H7 (cell line): Measurements from ENCODE around the gene RANGAP1. TPM values are rescaled to one million over a fixed set of nuclear protein-coding genes. Genes with fewer than 3 reads are reported as not detected.
"Not testable (repeated sequence)": the region's sequence is repeated elsewhere in the genome, so short reads cannot be mapped to it uniquely, and the experiment has no call there.

Experiments used
- DNase-seq: peaks from one replicate; pipeline ENCODE4 v3.0.0; 2012
- H3K27me3 ChIP-seq: 2 replicates; pipeline ENCODE4 v1.6.0; 2011; ENCODE audit warnings: mild to moderate bottlenecking, low read length; ENCODE audit not compliant: control insufficient read depth, insufficient read depth
- H3K36me3 ChIP-seq: replicated peaks from 2 replicates; pipeline ENCODE4 v1.5.1; 2011; ENCODE audit warnings: low read length; ENCODE audit not compliant: control insufficient read depth, insufficient read depth
- H3K4me3 ChIP-seq: 2 replicates; pipeline ENCODE4 v1.5.1; 2011; ENCODE audit warnings: low read depth, mild to moderate bottlenecking, control low read depth, low read length, moderate library complexity; ENCODE audit not compliant: insufficient read depth
- total RNA-seq: library from RNA; depleted of rRNA; stranded (reverse); fragments of >200 nt; shearing (Covaris generic); gene quantifications from 2 replicates; pipeline ENCODE4 v1.2.3, GENCODE V29; 2014

Gene RANGAP1
- total RNA-seq, 1 experiment from 2014 or later: 133 TPM

DNA sequence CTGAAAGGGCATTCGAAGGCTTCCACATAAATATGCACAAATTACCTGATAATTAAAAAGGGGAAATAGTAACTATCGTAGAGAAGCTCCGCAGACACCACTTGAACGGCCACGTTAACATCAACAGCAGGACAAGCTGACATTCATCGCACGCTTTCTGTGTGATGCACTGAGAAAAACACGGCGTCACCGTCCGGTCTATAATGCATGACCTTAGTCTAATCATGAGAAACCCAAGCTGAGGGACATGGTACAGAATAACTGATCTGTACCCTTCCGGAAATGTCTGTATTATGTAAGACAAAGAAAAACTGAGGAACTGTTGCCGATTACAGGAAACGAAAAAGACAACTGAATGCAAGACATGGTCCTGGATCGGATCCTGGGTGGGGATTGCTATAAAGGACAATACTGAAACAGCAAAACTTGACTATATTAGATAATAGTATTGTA, 678 bp upstream of the RANGAP1 start:
- Histone ChIP-seq H3K36me3 (peaks cover 14% of the 10 kb centered on the region), H3K4me3 (peak overlapping the region; percentile 34), H3K27me3 (no peaks in the 10 kb centered on the region)
- DNase-seq: peak; percentile 11

DNA sequence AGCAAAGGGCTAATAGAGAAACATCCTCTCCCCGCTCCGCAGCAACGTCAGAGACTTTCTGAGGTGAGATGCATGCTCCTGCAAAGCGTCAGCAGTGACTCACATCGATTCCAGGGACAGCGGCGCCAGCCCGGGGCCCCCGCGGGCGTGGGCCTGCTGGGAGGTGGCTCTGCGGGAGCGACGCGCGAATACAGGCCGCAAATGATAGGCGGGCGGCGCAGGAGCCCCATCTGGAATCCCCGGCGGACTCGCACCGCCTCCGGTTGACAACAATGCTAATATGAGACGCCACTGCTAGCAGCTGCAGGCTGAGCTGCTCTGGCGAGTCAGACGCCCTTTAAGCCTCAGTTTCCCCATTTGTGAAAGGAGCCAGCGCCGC, 557 bp downstream of the RANGAP1 start:
- peak; percentile 86 for DNase-seq
- H3K27me3 ChIP-seq: no peaks in the 10 kb centered on the region
- peaks cover 26% of the 10 kb centered on the region for H3K36me3 ChIP-seq
- peak overlapping the region; percentile 92 for H3K4me3 ChIP-seq

DNA sequence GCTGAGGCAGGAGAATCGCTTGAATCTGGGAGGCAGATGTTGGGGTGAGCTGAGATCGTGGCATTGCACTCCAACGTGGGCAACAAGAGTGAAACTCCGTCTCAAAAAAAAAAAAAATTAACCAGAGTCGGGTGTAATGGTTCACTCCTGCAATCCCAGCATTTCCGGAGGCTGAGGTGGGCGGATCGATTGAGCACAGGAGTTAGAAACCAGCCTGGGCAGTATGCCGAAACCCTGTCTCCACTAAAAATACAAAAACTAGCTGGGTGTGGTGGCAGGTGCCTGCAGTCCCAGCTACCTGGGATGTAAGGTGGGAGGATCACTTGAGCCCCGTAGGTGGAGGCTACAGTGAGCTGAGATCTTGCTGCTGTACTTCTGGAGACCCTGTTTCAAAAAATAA, 1.5 kb downstream of the RANGAP1 start:
- DNase-seq: no peak
- Histone ChIP-seq H3K4me3 (no peak overlapping the region), H3K27me3 (no peaks in the 10 kb centered on the region), H3K36me3 (peaks cover 33% of the 10 kb centered on the region)

DNA sequence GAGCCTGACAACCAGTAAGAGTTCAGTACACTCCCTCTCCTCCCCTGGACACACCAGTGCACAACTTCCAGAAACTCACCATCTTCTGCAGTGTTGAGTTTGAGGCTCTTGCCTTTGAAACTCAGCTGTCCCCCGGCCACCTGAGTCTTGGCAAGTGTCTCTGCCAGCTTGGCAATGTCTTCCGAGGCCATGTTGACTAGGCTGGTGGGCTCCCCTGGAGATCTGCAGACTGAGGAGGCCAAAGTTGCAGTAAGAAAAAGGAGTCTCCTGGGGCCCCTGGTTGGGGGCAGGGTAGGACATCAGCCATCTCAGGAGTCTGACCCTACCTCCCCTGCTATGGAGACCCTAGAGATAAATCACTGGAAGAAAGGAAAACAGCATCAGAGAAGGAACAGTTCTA, 5.1 kb downstream of the RANGAP1 start:
- Histone ChIP-seq H3K27me3 (no peaks in the 10 kb centered on the region), H3K36me3 (peaks cover 47% of the 10 kb centered on the region), H3K4me3 (no peak overlapping the region)
- no peak for DNase-seq

DNA sequence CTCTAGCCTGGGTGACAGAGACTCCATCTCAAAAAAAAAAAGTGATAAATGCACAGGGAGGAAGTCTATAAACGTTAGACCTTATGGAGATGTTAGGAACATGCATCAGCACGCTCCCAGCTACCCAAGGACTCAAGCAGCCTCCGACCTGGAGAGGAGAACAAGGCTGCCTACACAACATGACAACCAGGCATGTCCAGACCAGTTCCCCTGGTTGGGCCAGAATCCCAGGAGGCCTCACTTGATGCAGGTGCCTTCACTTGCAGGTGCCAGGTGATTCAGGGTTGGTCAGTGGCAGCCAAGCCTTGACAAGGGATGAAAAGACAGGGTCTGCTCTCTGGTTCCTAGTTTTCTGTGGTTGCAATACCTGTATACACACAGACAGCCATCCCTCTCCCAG, 5.9 kb downstream of the RANGAP1 start:
- Histone ChIP-seq H3K27me3 (no peaks in the 10 kb centered on the region), H3K4me3 (no peak overlapping the region), H3K36me3 (peaks cover 48% of the 10 kb centered on the region)
- DNase-seq: no peak

DNA sequence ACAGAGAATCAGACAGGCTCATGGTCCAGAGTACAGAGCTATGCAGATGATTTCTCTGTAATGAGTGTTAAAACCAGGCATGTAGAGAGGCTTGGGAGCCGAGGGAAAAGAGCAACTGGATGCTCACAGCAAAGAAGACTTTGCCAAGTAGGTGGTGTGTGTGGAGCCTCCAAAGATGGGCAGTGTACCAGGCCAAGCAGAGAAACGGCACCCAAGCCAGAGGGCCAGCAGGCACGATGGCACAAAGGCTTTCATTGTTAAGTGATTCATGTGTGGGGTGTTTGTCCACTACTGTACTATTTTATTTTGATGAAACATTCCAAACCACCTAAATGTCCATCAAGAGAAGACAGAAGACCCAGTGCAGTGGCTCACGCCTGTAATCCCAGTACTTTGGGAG, 11.1 kb downstream of the RANGAP1 start:
- H3K36me3 ChIP-seq: peaks cover 48% of the 10 kb centered on the region

DNA sequence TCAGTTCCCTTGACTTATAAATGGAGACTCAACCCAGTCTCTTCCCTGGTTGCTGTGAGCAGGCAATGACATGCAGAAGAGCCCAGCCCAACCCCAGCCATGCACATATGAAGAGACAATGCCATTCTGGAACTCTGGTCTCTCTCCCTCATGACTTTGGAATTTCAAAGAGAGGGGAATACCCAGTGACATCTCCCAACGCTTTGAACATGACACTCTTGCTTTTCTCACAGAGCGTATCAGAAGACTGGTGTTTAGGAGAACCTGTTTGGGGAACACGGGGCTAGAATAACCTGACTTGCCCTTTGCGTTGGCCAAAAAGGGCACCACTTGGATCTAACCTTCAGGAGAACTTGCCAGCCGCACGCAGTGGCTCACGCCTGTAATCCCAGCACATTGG, 12.9 kb downstream of the RANGAP1 start:
- no peak for DNase-seq
- Histone ChIP-seq H3K36me3 (peaks cover 46% of the 10 kb centered on the region), H3K4me3 (no peak overlapping the region), H3K27me3 (no peaks in the 10 kb centered on the region)

More for the DNA sequence above, 11.1 kb downstream of the RANGAP1 start:
- peak; percentile 8 for DNase-seq
- H3K27me3 ChIP-seq: no peaks in the 10 kb centered on the region
- no peak overlapping the region for H3K4me3 ChIP-seq

DNA sequence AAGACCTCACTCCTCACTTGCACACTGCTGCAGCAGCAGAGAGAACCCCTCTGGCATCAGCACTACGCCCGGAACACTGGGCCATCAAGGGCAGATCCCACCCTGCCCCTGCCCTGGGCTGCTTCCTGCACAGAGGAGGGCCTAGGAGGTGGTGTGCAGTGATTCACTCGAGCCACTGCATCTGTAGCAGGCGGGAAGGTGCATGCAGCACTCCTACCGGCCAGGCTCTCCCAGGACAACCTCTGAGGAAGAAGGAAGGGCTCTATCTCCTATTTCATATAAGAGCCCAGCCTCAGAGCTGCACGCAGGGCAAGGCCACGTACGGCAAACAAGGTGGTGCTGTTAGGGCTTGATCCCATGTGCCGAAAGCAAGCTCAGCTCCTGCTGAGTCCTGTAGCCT, 14.2 kb downstream of the RANGAP1 start:
- no peak for DNase-seq
- H3K4me3 ChIP-seq: no peak overlapping the region
- H3K27me3 ChIP-seq: no peaks in the 10 kb centered on the region
- peaks cover 51% of the 10 kb centered on the region for H3K36me3 ChIP-seq

DNA sequence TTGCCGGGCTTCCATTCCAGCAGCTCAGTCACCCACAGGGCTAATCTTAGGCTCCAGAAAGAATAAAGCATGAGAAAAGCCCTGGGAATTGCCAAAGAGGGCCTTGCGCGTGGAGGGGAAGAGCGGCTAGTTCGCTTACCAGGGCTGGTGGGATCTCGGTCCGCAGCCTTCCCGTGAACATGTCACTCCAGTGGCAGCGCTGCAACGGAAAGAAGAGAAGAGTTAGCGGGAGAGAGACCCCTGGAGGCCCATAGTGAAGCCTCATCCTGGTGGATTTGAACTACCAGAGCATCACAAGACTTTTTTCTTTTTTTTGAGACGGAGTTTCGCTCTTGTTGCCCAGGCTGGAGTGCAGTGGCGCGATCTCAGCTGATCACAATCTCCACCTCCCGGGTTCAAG, 18.0 kb downstream of the RANGAP1 start:
- H3K4me3 ChIP-seq: no peak overlapping the region
- peak; percentile 59 for DNase-seq
- no peaks in the 10 kb centered on the region for H3K27me3 ChIP-seq
- H3K36me3 ChIP-seq: peaks cover 54% of the 10 kb centered on the region

DNA sequence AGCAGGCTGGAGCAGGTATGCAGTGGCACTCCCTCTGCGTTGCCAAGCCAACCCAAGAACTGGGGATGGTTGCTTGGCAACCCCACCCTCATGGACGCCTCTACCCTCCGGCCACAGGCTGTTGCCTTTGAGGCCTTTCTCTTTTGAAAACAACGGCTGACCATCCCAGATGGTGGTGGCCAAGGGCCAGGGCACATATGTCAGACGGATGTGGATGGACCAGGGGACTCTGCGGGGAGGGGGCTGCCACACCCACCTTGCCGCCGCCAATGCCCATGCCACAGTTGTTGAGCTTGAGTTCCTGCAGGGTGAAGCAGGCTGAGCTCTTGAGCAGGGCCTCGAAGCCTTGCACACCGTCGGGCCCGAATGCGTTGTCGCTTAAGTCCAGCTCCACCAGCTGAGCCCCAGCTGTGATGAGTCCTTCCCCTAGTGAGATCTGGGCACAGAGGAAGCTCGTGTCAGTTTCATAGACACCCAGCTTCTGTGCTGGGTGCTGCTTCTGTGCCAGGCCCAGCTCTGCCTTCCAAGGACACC, 21.5 kb downstream of the RANGAP1 start:
- Histone ChIP-seq H3K4me3 (no peak overlapping the region), H3K36me3 (peaks cover 63% of the 10 kb centered on the region), H3K27me3 (no peaks in the 10 kb centered on the region)
- no peak for DNase-seq

DNA sequence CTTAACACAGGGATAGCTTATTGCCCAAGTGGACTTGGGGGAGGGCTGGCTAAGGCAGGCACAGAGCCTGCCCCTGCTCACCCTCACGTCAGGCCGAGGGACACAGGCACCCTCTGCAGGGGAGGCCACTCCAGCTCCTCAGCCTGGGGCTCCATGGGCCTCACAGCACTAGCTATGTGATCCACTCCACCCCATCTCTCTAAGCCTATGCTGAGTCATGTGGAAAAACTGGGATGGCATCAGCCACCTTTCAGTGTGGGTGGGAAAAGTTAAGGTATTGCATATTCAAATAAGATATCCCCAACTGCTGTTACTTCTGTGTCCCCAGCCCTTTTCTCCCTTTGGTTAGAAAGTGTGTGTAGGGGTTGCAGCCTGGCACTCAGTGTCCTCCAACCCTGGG, 22.3 kb downstream of the RANGAP1 start:
- H3K36me3 ChIP-seq: peaks cover 64% of the 10 kb centered on the region
- no peaks in the 10 kb centered on the region for H3K27me3 ChIP-seq
- DNase-seq: no peak
- no peak overlapping the region for H3K4me3 ChIP-seq

DNA sequence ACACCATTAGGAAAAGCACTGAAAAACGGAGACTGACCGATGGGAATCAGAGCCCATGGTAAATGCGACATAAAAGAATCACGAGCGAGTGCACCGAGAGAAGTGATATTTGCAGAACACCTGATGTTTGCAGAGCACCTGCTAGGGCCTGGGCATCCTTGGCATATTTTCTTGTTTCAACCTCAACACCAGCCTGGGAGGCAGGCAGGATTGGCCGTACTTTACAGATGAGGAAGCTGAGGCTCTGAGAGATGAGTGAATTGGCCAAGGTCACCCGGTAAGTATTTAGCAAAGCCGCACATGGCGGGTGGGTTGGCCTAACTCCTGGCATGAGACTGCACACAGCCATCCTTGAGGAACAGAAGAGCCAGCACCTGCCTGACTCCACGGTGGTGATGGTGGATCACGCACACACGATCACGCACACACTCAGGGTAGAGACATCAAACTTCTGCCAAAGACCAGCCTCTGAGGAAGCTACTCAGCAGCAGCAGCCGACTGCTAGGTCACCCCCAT, 23.7 kb downstream of the RANGAP1 start:
- H3K36me3 ChIP-seq: peaks cover 65% of the 10 kb centered on the region
- DNase-seq: no peak
- no peaks in the 10 kb centered on the region for H3K27me3 ChIP-seq
- no peak overlapping the region for H3K4me3 ChIP-seq

DNA sequence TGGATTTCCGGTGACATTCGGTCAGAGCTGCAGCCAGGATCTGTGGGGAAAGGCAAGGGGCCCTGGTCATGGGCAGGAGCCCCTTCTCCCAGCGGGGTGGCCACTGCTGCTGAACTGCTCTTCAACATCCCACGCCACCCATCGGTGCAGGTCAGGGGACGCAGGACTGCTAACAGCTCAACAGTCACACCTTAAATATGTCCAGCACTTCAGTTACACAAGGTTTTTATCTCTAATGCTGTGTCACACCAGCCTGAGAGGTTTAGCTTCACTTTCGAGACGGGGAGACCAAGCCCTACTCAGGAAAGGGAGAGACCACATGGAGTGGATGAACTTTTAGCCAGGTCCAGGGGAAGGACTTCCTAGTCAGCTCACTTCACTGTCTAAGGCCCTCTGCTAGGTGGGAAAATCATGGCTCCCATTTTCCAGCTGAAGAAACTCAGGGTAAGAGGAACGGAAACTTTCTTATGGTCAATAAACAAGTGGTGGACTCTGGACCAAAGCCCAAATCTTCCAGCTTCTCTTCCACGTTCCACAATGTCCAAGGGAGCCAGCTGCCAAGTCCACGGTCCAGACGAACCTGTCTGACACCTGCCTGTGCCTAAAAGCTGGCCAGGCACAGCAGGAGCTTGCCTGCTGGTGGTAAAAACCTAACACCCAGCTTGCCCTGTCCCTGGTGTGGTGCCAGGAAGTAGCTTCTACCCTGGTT, 24.3 kb downstream of the RANGAP1 start:
- peaks cover 70% of the 10 kb centered on the region for H3K36me3 ChIP-seq
- no peaks in the 10 kb centered on the region for H3K27me3 ChIP-seq
- no peak overlapping the region for H3K4me3 ChIP-seq
- DNase-seq: no peak

DNA sequence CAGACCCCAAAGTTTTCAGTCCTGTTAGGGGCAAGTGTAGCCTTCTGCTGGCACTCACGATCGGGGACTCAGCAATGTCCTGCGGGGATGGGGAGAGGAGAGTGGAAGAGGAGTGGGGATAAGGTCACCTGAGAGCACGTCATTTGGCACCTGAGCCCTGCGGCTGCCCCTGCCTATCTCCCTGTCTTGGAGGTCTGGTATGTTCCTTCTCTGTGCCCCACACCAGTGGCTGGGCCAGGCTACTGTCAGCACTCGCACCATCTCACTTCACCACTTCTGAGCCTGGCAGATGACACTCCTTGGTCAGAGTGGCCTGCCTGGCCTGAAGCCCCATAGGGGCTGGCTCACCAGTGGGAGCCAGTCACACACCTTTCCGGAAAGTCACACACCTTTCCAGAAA, 25.1 kb downstream of the RANGAP1 start:
- peaks cover 74% of the 10 kb centered on the region for H3K36me3 ChIP-seq
- no peaks in the 10 kb centered on the region for H3K27me3 ChIP-seq
- no peak overlapping the region for H3K4me3 ChIP-seq
- DNase-seq: no peak

DNA sequence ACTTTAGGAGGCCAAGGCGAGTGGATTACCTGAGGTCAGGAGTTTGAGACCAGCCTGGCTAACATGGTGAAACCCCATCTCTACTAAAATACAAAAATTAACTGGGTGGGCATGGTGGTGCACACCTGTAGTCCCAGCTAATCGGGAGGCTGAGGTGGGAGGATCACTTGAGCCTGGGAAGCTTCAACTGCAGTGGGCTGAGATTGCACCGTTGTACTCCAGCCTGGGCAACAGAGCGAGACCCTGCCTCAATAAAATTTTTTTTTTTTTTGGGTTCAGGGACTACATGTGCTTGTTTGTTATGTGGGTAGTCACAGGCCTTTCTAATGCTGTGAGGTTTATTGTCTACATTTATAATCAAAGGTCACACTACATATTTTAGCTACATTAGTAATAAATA, 26.2 kb downstream of the RANGAP1 start:
- DNase-seq, H3K27me3 ChIP-seq, H3K4me3 ChIP-seq: not testable (repeated sequence)
- peaks cover 72% of the 10 kb centered on the region for H3K36me3 ChIP-seq
